GM23338 (cell line): ENCODE results near the gene ATP5ME. TPM values are rescaled to one million over a fixed set of nuclear protein-coding genes. Genes with fewer than 3 reads are reported as not detected.

Source experiments
- ATAC-seq: fragments of 200-7000 bp; cut with Tn5 transposase; 3 replicates; pipeline ENCODE4 v1.9.1; 2020
- DNase-seq: peaks from one replicate; pipeline ENCODE4 v3.0.0-alpha.2; 2015; ENCODE audit warnings: low spot score
- H2AFZ ChIP-seq: fragments of 200-600 bp; sonication (generic); 2 replicates; pipeline ENCODE4 v1.8.0; 2016; ENCODE audit warnings: antibody characterized with exemption, mild to moderate bottlenecking, moderate library complexity
- H3F3A ChIP-seq: fragments of 200-600 bp; sonication (generic); replicated peaks from 2 replicates; pipeline ENCODE4 v1.8.0; 2017; ENCODE audit warnings: antibody characterized with exemption, mixed run types, low read depth
- H3K27ac ChIP-seq: fragments of 200-600 bp; sonication (generic); 2 replicates; pipeline ENCODE4 v1.6.1; 2016; ENCODE audit warnings: low read depth
- H3K27me3 ChIP-seq: fragments of 200-600 bp; sonication (generic); 2 replicates; pipeline ENCODE4 v1.8.0; 2016; ENCODE audit warnings: mild to moderate bottlenecking, mixed run types, moderate library complexity; ENCODE audit not compliant: insufficient read depth
- H3K36me3 ChIP-seq: fragments of 200-600 bp; sonication (generic); 2 replicates; pipeline ENCODE4 v1.8.0; 2016; ENCODE audit warnings: mild to moderate bottlenecking; ENCODE audit not compliant: insufficient read depth
- H3K4me1 ChIP-seq: fragments of 200-600 bp; sonication (generic); 2 replicates; pipeline ENCODE4 v1.8.0; 2016; ENCODE audit warnings: mild to moderate bottlenecking, moderate library complexity; ENCODE audit not compliant: insufficient read depth
- H3K4me2 ChIP-seq: fragments of 200-600 bp; sonication (generic); 2 replicates; pipeline ENCODE4 v1.7.1; 2017; ENCODE audit warnings: mixed run types
- H3K4me3 ChIP-seq: fragments of 200-600 bp; sonication (generic); 2 replicates; pipeline ENCODE4 v1.6.1; 2016; ENCODE audit warnings: mixed run types
- H3K79me2 ChIP-seq: fragments of 200-600 bp; sonication (generic); replicated peaks from 2 replicates; pipeline ENCODE4 v1.8.0; 2017; ENCODE audit warnings: mild to moderate bottlenecking; ENCODE audit not compliant: insufficient read depth
- H3K9me2 ChIP-seq: fragments of 200-600 bp; sonication (generic); 2 replicates; pipeline ENCODE4 v1.8.0; 2017; ENCODE audit not compliant: insufficient read depth
- H4K20me1 ChIP-seq: fragments of 200-600 bp; sonication (generic); replicated peaks from 2 replicates; pipeline ENCODE4 v1.8.0; 2017; ENCODE audit warnings: mild to moderate bottlenecking; ENCODE audit not compliant: insufficient read depth
- H3K27ac Mint-ChIP-seq: 2 replicates; pipeline ENCODE4 v1.8.0; 2020; ENCODE audit warnings: inconsistent platforms, mild to moderate bottlenecking, moderate library complexity, mixed read lengths
- H3K27me3 Mint-ChIP-seq: 3 replicates; pipeline ENCODE4 v1.8.0; 2022; ENCODE audit warnings: low read depth, mild to moderate bottlenecking, moderate library complexity, mixed read lengths, inconsistent platforms; ENCODE audit not compliant: insufficient read depth, poor library complexity
- H3K36me3 Mint-ChIP-seq: 3 replicates; pipeline ENCODE4 v1.8.0; 2021; ENCODE audit warnings: low read depth, mild to moderate bottlenecking, inconsistent platforms, moderate library complexity, mixed read lengths
- H3K4me1 Mint-ChIP-seq: 3 replicates; pipeline ENCODE4 v1.8.0; 2020; ENCODE audit warnings: mild to moderate bottlenecking, inconsistent platforms, mixed read lengths
- H3K4me3 Mint-ChIP-seq: 3 replicates; pipeline ENCODE4 v1.8.0; 2021; ENCODE audit warnings: moderate library complexity, mild to moderate bottlenecking, inconsistent platforms, mixed read lengths
- H3K9me3 Mint-ChIP-seq: 3 replicates; pipeline ENCODE4 v1.8.0; 2020; ENCODE audit warnings: moderate library complexity, mild to moderate bottlenecking, inconsistent platforms, mixed read lengths
- CTCF ChIP-seq, 2 experiments: fragments of 200-600 bp in 1 of 2; sonication (generic) in 1 of 2; conservative IDR thresholded peaks; 2 replicates each; pipeline versions ENCODE4 v1.5.1 to v1.6.1; 2016 to 2017; ENCODE audit warnings: antibody characterized with exemption in 2 of 2, low read depth in 2 of 2, mild to moderate bottlenecking in 2 of 2, moderate library complexity in 1 of 2
- EZH2phosphoT487 ChIP-seq: fragments of 200-600 bp; sonication (generic); IDR thresholded peaks from one replicate; pipeline ENCODE4 v1.8.1; 2018; ENCODE audit warnings: antibody characterized with exemption; ENCODE audit not compliant: unreplicated experiment
- NANOG ChIP-seq: IDR thresholded peaks from 2 replicates; pipeline ENCODE4 v1.6.1; 2016; ENCODE audit warnings: antibody characterized with exemption, borderline replicate concordance
- POLR2AphosphoS5 ChIP-seq: IDR thresholded peaks from 2 replicates; pipeline ENCODE4 v1.6.1; 2016; ENCODE audit warnings: antibody characterized with exemption, low read depth
- STAT1 ChIP-seq: IDR thresholded peaks from one replicate; pipeline ENCODE4 v1.6.1; 2016; ENCODE audit warnings: antibody characterized with exemption; ENCODE audit not compliant: unreplicated experiment
- ZNF114 ChIP-seq: fragments of 250-450 bp; sonication (Bioruptor Pico); IDR thresholded peaks from 2 replicates; pipeline ENCODE4 v1.5.0; 2020; ENCODE audit warnings: mild to moderate bottlenecking, moderate library complexity
- ZNF331 ChIP-seq: fragments of 250-450 bp; sonication (Bioruptor Pico); IDR thresholded peaks from 2 replicates; pipeline ENCODE4 v1.5.0; 2020; ENCODE audit warnings: low read depth, mild to moderate bottlenecking, moderate library complexity
- polyA plus RNA-seq: library from polyadenylated mRNA; unstranded; fragments of >200 nt; fragmentation: Nextera tagmentation; extraction: Ambion mirVana; gene quantifications from 2 replicates; pipeline ENCODE4 v1.2.1, GENCODE V29; 2016
- total RNA-seq: library from RNA; depleted of rRNA; stranded (reverse); fragments of >200 nt; shearing (Covaris generic); gene quantifications from 2 replicates; pipeline ENCODE4 v1.2.3, GENCODE V29; 2014
- TF ChIP-seq, protein P1 (sequence below): IDR thresholded peaks from one replicate; pipeline ENCODE4 v1.6.1; 2018; ENCODE audit warnings: antibody characterized with exemption; ENCODE audit not compliant: unreplicated experiment
- TF ChIP-seq, protein P2 (sequence below): fragments of 250-450 bp; sonication (Bioruptor Pico); IDR thresholded peaks from 2 replicates; pipeline ENCODE4 v1.5.0; 2020; ENCODE audit warnings: mild to moderate bottlenecking, moderate library complexity

ATP5ME gene
- total and polyA plus RNA-seq, 2 experiments from 2014 or later: 60.5 to 2,021 TPM

- TF ChIP-seq, protein P1, sequence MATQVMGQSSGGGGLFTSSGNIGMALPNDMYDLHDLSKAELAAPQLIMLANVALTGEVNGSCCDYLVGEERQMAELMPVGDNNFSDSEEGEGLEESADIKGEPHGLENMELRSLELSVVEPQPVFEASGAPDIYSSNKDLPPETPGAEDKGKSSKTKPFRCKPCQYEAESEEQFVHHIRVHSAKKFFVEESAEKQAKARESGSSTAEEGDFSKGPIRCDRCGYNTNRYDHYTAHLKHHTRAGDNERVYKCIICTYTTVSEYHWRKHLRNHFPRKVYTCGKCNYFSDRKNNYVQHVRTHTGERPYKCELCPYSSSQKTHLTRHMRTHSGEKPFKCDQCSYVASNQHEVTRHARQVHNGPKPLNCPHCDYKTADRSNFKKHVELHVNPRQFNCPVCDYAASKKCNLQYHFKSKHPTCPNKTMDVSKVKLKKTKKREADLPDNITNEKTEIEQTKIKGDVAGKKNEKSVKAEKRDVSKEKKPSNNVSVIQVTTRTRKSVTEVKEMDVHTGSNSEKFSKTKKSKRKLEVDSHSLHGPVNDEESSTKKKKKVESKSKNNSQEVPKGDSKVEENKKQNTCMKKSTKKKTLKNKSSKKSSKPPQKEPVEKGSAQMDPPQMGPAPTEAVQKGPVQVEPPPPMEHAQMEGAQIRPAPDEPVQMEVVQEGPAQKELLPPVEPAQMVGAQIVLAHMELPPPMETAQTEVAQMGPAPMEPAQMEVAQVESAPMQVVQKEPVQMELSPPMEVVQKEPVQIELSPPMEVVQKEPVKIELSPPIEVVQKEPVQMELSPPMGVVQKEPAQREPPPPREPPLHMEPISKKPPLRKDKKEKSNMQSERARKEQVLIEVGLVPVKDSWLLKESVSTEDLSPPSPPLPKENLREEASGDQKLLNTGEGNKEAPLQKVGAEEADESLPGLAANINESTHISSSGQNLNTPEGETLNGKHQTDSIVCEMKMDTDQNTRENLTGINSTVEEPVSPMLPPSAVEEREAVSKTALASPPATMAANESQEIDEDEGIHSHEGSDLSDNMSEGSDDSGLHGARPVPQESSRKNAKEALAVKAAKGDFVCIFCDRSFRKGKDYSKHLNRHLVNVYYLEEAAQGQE: no peak
- TF ChIP-seq POLR2AphosphoS5: no peak
- no peak for TF ChIP-seq NANOG
Observed at GRCh38 chr4:673349-674091, 556 bp downstream of the ATP5ME start (continued).

DNA sequence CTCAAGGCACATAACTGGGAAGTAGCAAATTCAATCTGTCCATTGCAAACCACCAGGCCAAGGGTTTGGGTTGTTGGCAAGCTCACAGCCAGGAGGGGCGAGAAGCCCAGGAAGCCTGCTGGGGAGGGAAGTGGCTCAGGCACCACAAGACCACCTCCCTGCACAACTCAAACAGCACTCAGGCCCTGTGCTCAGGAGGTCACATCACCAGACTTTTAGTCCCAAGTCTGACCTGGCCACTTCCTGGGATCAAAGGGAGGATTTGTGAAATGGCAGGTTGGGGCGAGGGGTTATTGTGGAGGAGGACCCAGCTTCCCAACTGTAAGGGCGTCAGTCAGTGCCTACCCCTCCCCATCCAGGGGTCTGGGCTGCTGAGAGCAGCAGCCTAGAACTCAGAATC is 2.3 kb downstream of the ATP5ME start:
- Mint-ChIP-seq H3K27me3 (peaks cover 15% of the 10 kb centered on the region), H3K9me3 (no peaks in the 10 kb centered on the region), H3K4me3 (no peak overlapping the region), H3K27ac (no peak overlapping the region), H3K4me1 (peaks cover 6% of the 10 kb centered on the region), H3K36me3 (peaks cover 33% of the 10 kb centered on the region)
- Histone ChIP-seq H3K4me2 (no peak overlapping the region), H2AFZ (no peak overlapping the region), H3K36me3 (peaks cover 20% of the 10 kb centered on the region), H3K79me2 (peaks cover 12% of the 10 kb centered on the region), H4K20me1 (no peaks in the 10 kb centered on the region; the same call in 1 of the 2 replicates), H3F3A (peaks cover 13% of the 10 kb centered on the region), H3K27me3 (no peaks in the 10 kb centered on the region), H3K27ac (no peak overlapping the region), H3K4me1 (peaks cover 6% of the 10 kb centered on the region), H3K4me3 (no peak overlapping the region), H3K9me2 (no peaks in the 10 kb centered on the region)
- ATAC-seq (no peak), DNase-seq (no peak)
- TF ChIP-seq POLR2AphosphoS5 (no peak), ZNF114 (no peak), STAT1 (no peak), EZH2phosphoT487 (no peak), CTCF (conservative IDR thresholded peaks at IDR 0.05; ENCODE audit: low read depth in 2 of 2) (no peak), ZNF331 (CRISPR knock-in tag) (no peak)
- TF ChIP-seq, protein P2, sequence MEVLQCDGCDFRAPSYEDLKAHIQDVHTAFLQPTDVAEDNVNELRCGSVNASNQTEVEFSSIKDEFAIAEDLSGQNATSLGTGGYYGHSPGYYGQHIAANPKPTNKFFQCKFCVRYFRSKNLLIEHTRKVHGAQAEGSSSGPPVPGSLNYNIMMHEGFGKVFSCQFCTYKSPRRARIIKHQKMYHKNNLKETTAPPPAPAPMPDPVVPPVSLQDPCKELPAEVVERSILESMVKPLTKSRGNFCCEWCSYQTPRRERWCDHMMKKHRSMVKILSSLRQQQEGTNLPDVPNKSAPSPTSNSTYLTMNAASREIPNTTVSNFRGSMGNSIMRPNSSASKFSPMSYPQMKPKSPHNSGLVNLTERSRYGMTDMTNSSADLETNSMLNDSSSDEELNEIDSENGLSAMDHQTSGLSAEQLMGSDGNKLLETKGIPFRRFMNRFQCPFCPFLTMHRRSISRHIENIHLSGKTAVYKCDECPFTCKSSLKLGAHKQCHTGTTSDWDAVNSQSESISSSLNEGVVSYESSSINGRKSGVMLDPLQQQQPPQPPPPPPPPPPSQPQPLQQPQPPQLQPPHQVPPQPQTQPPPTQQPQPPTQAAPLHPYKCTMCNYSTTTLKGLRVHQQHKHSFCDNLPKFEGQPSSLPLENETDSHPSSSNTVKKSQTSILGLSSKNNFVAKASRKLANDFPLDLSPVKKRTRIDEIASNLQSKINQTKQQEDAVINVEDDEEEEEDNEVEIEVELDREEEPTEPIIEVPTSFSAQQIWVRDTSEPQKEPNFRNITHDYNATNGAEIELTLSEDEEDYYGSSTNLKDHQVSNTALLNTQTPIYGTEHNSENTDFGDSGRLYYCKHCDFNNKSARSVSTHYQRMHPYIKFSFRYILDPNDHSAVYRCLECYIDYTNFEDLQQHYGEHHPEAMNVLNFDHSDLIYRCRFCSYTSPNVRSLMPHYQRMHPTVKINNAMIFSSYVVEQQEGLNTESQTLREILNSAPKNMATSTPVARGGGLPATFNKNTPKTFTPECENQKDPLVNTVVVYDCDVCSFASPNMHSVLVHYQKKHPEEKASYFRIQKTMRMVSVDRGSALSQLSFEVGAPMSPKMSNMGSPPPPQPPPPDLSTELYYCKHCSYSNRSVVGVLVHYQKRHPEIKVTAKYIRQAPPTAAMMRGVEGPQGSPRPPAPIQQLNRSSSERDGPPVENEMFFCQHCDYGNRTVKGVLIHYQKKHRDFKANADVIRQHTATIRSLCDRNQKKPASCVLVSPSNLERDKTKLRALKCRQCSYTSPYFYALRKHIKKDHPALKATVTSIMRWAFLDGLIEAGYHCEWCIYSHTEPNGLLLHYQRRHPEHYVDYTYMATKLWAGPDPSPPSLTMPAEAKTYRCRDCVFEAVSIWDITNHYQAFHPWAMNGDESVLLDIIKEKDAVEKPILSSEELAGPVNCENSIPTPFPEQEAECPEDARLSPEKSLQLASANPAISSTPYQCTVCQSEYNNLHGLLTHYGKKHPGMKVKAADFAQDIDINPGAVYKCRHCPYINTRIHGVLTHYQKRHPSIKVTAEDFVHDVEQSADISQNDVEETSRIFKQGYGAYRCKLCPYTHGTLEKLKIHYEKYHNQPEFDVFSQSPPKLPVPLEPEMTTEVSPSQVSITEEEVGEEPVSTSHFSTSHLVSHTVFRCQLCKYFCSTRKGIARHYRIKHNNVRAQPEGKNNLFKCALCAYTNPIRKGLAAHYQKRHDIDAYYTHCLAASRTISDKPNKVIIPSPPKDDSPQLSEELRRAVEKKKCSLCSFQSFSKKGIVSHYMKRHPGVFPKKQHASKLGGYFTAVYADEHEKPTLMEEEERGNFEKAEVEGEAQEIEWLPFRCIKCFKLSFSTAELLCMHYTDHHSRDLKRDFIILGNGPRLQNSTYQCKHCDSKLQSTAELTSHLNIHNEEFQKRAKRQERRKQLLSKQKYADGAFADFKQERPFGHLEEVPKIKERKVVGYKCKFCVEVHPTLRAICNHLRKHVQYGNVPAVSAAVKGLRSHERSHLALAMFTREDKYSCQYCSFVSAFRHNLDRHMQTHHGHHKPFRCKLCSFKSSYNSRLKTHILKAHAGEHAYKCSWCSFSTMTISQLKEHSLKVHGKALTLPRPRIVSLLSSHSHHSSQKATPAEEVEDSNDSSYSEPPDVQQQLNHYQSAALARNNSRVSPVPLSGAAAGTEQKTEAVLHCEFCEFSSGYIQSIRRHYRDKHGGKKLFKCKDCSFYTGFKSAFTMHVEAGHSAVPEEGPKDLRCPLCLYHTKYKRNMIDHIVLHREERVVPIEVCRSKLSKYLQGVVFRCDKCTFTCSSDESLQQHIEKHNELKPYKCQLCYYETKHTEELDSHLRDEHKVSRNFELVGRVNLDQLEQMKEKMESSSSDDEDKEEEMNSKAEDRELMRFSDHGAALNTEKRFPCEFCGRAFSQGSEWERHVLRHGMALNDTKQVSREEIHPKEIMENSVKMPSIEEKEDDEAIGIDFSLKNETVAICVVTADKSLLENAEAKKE (CRISPR knock-in tag): no peak
- TF ChIP-seq, protein P1: no peak
